Measurements from ENCODE around the gene FHOD3.

DNA sequence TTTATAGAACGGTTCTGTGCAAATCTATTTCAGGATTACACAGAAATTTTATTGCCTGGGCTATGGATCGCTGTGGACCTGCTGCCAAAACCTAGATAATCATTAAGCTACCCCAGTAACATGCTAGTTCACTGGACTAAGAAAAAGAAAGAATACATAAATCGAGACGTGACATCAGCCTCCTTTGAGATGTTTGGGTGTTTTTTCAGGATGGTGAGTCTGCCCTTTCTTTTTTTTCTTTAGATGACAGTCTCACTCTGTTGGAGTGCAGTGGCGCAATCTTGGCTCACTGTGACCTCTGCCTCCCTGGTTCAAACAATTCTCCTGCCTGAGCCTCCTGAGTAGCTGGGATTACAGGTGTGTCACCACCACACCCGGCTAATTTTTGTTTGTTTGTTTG is 52.0 kb downstream of the FHOD3 start:
- TF ChIP-seq TAF1 (IDR thresholded peaks at IDR 0.05; ENCODE audit: borderline replicate concordance, low read depth, low read length): no peak
- no peak for TF ChIP-seq POLR2AphosphoS5 (IDR thresholded peaks at IDR 0.05; ENCODE audit: low read depth, low read length)

Measured in GM12892 (cell line).